ENCODE results near the gene VWA5B1. TPM values are rescaled to one million over a fixed set of nuclear protein-coding genes. Genes with fewer than 3 reads are reported as not detected.
A peak's percentile ranks its signal among the peaks of the same experiment; 100 is the strongest.

Gene VWA5B1
- total RNA-seq, 1 donor from 2014 or later = 0.13 TPM

DNA sequence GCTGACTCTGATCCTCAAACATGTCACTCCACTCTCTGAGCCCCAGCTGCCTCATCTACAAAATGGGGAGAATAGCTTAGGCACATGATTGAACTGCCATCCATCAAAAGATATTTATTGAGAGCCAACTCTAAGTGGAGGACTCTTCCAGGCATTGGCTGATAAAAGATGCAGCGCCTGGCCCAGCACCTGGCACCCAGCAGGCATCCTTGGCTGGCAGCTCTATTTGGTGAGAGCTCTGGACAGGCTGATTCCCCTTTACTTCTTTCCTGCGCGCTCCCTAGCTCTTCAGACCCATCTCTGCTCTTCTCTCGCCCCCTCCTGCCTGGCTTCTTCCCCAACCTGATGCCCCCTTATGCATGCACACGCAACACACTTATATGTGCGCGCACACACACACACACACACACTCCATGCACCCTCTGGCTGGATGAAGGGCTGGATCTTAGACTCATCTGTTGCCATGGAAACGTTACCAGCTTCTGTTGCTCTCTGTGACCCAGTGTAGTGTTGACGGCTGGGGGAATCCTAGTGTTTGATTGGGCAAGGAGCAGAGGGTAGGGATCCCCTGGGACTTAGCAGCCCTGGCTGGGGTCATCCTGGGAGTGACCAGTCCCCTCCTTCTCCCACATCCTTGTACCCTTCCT, 49.3 kb downstream of the VWA5B1 start:
- ATAC-seq (ENCODE audit: poor library complexity) (no peak), DNase-seq (no peak)
- intact Hi-C loops (cut with DNase I) = no loop called here

GRCh38 chr1:20342294-20343148, 51.8 kb downstream of the VWA5B1 start:
- DNase-seq (no peak), ATAC-seq (ENCODE audit: poor library complexity) (no peak)
- intact Hi-C loops (cut with DNase I) = no loop called here

DNA sequence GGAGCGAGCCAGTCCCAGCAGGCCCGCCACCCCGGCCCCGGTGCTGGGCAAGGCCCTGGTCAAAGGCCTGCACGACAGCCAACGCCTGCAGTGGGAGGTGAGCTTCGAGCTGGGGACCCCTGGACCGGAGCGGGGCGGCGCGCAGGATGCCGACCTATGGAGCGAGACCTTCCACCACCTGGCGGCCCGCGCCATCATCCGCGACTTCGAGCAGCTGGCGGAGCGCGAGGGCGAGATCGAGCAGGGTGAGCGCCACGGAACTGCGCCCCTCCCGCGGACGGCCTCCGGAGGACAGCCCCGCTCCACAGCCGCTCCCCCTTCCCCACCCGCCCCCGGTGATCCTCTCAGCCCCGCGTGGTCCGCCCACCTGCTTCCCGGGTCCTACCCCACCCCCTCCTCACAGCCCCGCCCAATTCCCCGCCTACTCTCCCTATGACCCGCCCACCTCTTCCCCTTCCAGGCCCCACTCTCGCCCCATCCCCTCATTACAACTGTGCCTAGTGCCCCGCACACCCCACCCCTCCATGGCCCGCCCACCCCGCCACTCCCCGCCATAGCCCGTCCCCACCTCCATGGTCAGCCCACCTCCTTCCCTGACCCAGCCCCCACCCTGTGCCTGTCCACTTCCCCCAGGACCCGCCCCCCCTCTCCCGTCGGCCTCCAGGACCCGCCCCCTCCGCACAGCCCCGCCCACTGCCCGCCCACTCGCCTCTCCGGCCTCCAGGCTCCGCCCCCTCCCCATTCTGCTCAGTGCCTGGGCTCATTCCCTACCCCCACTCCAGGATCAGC, 52.7 kb downstream of the VWA5B1 start:
- ATAC-seq (ENCODE audit: poor library complexity) (peak; percentile 79), DNase-seq (no peak)
- intact Hi-C loops (cut with DNase I) = no loop called here

- ATAC-seq (ENCODE audit: poor library complexity) = no peak
- intact Hi-C loops (cut with DNase I) = no loop called here
- DNase-seq = no peak
Measured at GRCh38 chr1:20343938-20344302, 53.2 kb downstream of the VWA5B1 start.

GRCh38 chr1:20344738-20345137, 54.1 kb downstream of the VWA5B1 start:
- intact Hi-C loops (cut with DNase I) = no loop called here
- ATAC-seq (ENCODE audit: poor library complexity) = no peak
- DNase-seq = no peak

- ATAC-seq (ENCODE audit: poor library complexity) = no peak
- DNase-seq = no peak
- intact Hi-C loops (cut with DNase I) = no loop called here
Measured at GRCh38 chr1:20345419-20345818, 54.7 kb downstream of the VWA5B1 start.

- ATAC-seq (ENCODE audit: poor library complexity) = no peak
- no peak for DNase-seq
- intact Hi-C loops (cut with DNase I) = no loop called here
Measured at GRCh38 chr1:20346433-20346832, 55.8 kb downstream of the VWA5B1 start.

- intact Hi-C loops (cut with DNase I) = no loop called here
- DNase-seq = no peak
- ATAC-seq (ENCODE audit: poor library complexity) = no peak
Measured at GRCh38 chr1:20347699-20348098, 57.0 kb downstream of the VWA5B1 start.

- DNase-seq (no peak), ATAC-seq (ENCODE audit: poor library complexity) (no peak)
- intact Hi-C loops (cut with DNase I) = no loop called here
Measured at GRCh38 chr1:20348326-20348915, 57.7 kb downstream of the VWA5B1 start.

- intact Hi-C loops (cut with DNase I) = no loop called here
- DNase-seq = no peak
- no peak for ATAC-seq (ENCODE audit: poor library complexity)
Measured at GRCh38 chr1:20349561-20349960, 58.9 kb downstream of the VWA5B1 start.

- intact Hi-C loops (cut with DNase I) = no loop called here
- ATAC-seq (ENCODE audit: poor library complexity) (no peak), DNase-seq (no peak)
Measured at GRCh38 chr1:20349971-20350370, 59.3 kb downstream of the VWA5B1 start.

DNA sequence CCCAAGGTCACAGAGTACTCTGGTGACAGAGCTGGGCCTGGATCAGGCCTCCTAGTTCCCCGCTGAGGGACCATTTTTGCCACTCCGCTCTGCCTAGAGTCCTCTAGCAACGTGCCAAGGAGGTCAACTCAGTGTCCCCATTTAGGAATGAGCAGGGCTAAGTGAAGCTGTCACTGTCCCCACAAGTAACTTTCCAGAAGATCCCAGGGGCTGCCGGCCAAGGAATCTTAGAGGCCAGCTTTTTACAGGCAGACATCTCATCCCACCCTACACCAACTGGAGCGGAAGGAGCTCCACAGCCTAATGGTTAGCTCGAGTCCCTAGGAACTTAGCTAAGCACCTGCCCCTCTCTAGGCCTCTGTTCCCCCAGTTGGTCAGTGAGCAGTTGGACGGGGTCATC, 59.7 kb downstream of the VWA5B1 start:
- intact Hi-C loops (cut with DNase I) = no loop called here
- no peak for DNase-seq
- no peak for ATAC-seq (ENCODE audit: poor library complexity)

GRCh38 chr1:20351911-20352701, 61.4 kb downstream of the VWA5B1 start:
- no peak for DNase-seq
- ATAC-seq (ENCODE audit: poor library complexity) = no peak
- intact Hi-C loops (cut with DNase I) = no loop called here

- no peak for ATAC-seq (ENCODE audit: poor library complexity)
- intact Hi-C loops (cut with DNase I) = no loop called here
- DNase-seq = no peak
Measured at GRCh38 chr1:20353836-20354235, 63.2 kb downstream of the VWA5B1 start.

GRCh38 chr1:20354610-20355009, 63.9 kb downstream of the VWA5B1 start:
- ATAC-seq (ENCODE audit: poor library complexity) = no peak
- DNase-seq = no peak
- intact Hi-C loops (cut with DNase I) = no loop called here

GRCh38 chr1:20355101-20355827, 64.6 kb downstream of the VWA5B1 start:
- intact Hi-C loops (cut with DNase I) = no loop called here
- ATAC-seq (ENCODE audit: poor library complexity) (no peak), DNase-seq (no peak)

- DNase-seq (no peak), ATAC-seq (ENCODE audit: poor library complexity) (no peak)
- intact Hi-C loops (cut with DNase I) = no loop called here
Measured at GRCh38 chr1:20355828-20356735, 65.4 kb downstream of the VWA5B1 start.
